ENCODE results near the gene TARM1.
"Not testable (repeated sequence)": the region's sequence is repeated elsewhere in the genome, so short reads cannot be mapped to it uniquely, and the experiment has no call there.

TARM1 gene

DNA sequence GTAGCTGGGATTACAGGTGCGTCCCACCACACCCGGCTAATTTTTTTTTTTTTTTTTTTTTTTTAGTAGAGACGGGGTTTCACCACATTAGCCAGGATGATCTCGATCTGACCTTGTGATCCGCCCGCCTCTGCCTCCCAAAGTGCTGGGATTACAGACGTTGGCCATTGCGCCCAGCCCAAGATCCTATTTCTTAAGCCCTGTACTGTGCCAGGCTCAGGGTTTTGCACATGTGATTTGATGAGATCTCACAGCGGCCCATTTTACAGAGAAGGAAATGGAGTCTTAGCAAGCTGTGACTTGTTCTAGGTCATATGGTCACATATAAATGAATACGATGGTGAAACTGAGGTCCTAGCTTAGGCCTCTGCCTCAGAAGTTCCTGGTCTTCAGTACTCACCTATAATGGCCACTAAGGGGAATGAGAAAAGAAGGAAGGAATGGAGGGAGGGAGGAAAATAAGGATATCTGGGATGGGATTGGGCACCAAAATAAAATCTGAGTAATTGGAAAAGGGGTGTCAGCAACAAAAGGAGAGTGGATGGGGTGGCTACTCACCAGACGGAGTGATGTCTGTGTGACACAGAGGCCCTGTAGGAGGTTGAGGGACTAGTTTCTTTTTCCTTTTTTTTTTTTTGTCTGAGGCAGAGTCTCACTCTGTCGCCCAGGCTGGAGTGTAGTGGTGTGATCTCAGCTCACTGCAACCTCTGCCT is 18.2 kb upstream of the TARM1 start:
- no peak for DNase-seq (ENCODE audit: low spot score)
- no peak overlapping the region for H3K27ac ChIP-seq
- no peak overlapping the region for H3K4me3 ChIP-seq
- TF ChIP-seq, protein P1, sequence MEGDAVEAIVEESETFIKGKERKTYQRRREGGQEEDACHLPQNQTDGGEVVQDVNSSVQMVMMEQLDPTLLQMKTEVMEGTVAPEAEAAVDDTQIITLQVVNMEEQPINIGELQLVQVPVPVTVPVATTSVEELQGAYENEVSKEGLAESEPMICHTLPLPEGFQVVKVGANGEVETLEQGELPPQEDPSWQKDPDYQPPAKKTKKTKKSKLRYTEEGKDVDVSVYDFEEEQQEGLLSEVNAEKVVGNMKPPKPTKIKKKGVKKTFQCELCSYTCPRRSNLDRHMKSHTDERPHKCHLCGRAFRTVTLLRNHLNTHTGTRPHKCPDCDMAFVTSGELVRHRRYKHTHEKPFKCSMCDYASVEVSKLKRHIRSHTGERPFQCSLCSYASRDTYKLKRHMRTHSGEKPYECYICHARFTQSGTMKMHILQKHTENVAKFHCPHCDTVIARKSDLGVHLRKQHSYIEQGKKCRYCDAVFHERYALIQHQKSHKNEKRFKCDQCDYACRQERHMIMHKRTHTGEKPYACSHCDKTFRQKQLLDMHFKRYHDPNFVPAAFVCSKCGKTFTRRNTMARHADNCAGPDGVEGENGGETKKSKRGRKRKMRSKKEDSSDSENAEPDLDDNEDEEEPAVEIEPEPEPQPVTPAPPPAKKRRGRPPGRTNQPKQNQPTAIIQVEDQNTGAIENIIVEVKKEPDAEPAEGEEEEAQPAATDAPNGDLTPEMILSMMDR (IDR thresholded peaks at IDR 0.05), result no peak

DNA sequence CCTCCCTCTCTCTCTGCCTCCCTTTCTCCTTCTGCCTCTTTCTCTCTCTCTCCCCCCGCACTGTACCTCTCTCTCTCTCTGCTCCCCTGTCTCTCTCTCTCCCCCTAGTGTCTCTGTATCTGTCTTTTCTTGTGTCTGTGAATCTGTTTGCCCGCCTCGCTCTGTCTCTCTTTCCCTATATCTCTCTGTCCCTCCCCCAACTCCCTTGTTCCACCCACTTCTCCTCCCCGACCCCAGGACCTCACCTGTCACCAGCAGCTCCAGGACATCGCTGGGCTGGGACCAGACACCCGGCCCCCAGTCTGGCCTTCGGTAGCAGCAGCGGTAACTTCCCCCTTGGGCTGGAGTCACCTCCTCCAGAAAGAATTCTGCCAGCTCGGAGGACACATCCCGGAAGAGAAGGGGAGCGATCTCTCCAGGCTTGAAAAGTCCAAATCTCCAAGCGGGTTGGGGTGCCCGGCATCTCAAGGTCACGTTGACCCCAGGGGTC is 15.5 kb upstream of the TARM1 start:
- DNase-seq (ENCODE audit: low spot score), result no peak
- Histone ChIP-seq H3K27ac (peak overlapping the region in 1 of 2 donors; percentile 6), H3K4me3 (peak overlapping the region; percentile 60)
- TF ChIP-seq, protein P1 (IDR thresholded peaks at IDR 0.05), result no peak

DNA sequence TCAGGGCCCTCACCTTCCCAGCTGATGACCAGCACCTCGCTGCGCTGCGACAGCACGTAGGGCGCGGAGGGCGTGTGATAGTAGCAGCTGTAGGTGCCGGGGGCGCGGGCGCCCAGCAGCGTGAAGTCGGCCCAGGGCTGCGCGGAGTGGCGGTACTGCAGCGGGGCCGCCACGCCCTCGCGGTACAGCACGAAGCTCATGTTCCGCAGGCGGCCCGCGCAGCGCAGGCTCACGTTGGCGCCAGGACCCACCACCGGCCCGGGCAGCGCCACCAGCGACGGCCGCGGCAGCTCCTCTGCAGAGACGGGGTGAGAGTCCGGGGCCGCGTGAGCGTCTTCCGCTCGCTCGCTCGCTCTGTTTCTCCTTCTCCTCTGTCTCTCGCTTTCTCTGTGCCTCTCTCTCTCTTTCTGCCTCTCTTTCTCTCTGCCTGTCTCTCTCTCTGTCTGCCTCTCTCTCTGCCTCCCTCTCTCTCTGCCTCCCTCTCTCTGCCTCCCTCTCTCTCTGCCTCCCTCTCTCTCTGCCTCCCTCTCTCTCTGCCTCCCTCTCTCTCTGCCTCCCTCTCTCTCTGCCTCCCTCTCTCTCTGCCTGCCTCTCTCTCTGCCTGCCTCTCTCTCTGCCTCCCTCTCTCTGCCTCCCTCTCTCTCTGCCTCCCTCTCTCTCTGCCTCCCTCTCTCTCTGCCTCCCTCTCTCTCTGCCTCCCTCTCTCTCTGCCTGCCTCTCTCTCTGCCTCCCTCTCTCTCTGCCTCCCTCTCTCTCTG is 14.9 kb upstream of the TARM1 start:
- not testable (repeated sequence) for H3K27ac ChIP-seq; DNase-seq (ENCODE audit: low spot score)
- TF ChIP-seq, protein P1 (IDR thresholded peaks at IDR 0.05), result peak; percentile 14
- H3K4me3 ChIP-seq, result peak overlapping the region; percentile 67

DNA sequence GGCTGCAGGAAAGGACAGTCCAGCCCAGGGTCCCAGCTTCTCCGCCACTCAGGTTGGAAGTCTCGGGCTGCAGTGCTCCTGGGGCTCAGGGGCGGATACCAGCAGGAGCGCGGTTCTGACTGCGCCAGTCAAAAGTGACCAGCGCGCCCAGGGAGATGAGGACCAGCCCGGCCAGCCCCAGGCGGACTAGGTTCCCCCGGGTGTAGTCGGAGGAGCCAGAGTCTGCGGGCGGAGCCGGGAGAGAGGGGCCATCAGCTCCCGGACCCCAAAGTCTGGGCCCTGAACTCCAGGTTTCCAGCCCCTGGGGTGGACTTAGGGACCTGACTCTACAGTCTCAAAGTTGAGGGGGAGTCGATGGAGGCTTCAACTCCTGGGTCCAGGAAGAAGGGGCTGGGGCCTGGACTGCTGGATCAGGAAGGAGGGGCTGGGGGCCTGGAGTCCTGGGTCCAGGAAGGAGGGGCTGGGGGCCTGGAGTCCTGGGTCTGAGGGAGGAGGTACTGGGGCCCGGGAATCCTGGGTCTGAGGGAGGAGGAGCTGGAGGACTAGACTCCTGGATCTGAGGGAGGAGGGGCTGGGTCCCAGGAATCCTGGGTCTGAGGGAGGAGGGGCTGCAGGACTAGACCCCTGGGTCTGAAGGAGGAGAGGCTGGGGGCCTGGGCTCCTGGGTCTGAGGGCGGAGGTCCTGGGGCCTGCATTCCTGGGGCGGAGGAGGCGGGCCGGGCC is 14.1 kb upstream of the TARM1 start:
- Histone ChIP-seq H3K27ac (no peak overlapping the region), H3K4me3 (peak overlapping the region; percentile 67)
- DNase-seq (ENCODE audit: low spot score), result no peak
- TF ChIP-seq, protein P1 (IDR thresholded peaks at IDR 0.05), result no peak

DNA sequence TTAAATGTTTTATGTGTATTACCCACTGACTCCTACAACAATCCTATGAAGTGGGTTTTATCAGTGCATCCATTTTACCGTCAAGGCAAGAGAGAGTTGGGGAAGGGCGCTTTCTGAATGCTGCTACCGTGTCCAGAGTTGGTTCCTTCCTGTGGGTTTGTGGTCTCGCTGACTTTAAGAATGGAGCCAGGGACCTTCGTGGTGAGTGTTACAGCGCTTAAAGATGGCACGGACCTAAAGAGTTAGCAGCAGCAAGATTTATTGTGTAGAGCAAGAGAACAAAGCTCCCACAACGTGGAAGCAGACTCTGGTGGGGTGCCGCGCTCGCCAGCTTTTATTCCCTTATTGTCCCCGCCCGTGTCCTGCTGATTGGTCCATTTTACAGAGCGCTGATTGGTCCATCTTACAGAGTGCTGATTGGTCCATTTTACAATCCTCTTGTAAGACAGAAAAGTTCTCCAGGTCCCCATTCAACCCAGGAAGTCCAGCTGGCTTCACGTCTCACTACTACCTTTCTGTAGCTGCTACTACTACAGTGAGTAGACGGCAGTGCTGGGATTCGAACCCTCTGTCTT is 13.3 kb upstream of the TARM1 start:
- DNase-seq (ENCODE audit: low spot score), result no peak
- no peak overlapping the region for H3K4me3 ChIP-seq
- TF ChIP-seq, protein P1 (IDR thresholded peaks at IDR 0.05), result no peak
- H3K27ac ChIP-seq, result no peak overlapping the region

DNA sequence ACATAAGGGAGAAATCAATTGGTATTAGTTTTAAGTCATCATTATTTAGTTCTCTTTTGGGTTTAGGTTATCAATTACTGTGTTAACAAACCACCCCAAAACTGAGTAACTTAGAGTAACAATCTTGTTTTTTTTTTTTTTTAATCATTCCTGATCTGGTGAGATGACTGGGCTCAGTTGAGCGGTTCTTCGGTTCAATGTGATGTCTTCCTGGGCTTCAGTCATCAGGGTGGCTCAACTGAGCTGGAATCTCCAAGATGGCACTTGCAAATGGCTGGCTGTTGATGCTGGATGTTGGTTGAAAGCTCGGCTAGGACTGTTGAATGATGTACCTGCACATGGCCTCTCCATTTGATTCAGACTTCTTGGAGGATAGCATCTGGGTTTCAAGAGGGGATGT is 3.2 kb upstream of the TARM1 start:
- H3K27ac ChIP-seq, result no peak overlapping the region

More for the DNA sequence above, 3.2 kb upstream of the TARM1 start:
- DNase-seq (ENCODE audit: low spot score), result no peak
- TF ChIP-seq, protein P1 (IDR thresholded peaks at IDR 0.05), result no peak
- H3K4me3 ChIP-seq, result no peak overlapping the region
